Measurements from ENCODE around the gene KRT12. TPM values are rescaled to one million over a fixed set of nuclear protein-coding genes. Genes with fewer than 3 reads are reported as not detected.

Gene KRT12
- total RNA-seq, 1 experiment from 2014 or later = 2.7 TPM

DNA sequence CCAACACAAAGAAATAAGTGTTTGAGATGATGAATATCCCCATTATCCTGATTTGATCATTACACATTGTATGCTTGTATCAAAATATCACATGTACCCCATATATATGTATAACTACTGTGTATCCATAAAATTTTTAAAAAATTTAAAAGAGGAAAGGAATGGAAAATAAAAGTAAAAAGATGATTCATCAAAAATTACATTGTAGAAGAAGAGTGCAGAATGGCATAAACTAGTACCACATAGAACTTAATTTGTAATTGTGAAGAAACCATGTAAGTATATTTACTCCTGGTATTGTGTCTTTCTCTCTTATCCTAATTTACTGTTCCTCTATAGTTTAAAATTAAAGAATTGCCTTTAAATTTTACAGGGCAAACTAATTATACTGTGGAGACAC, 33.1 kb downstream of the KRT12 start:
- no peak for DNase-seq
- Mint-ChIP-seq H3K27me3 (ENCODE audit: unreplicated experiment) (no peaks in the 10 kb centered on the region), H3K27ac (ENCODE audit: unreplicated experiment) (no peak overlapping the region), H3K9me3 (ENCODE audit: low read depth, unreplicated experiment) (peaks cover 3% of the 10 kb centered on the region), H3K4me3 (ENCODE audit: low read depth, unreplicated experiment) (no peak overlapping the region), H3K36me3 (ENCODE audit: insufficient read depth, unreplicated experiment) (peaks cover 5% of the 10 kb centered on the region), H3K4me1 (ENCODE audit: low read depth, unreplicated experiment) (no peaks in the 10 kb centered on the region)
- intact Hi-C loops (cut with micrococcal nuclease; ENCODE audit: unreplicated experiment) = no loop called here
- CTCF ChIA-PET = interaction anchor here (1.5 to 2.1 kb wide), 3 partner anchors 9 to 15 kb away, joined by 3 to 5 read pairs (median 4); no protein-coding TSS in a partner anchor
- no TSS peak for BruUV-seq (replicated peaks)
- no peak for TF ChIP-seq CTCF (IDR thresholded peaks at IDR 0.05; ENCODE audit: unreplicated experiment)

DNA sequence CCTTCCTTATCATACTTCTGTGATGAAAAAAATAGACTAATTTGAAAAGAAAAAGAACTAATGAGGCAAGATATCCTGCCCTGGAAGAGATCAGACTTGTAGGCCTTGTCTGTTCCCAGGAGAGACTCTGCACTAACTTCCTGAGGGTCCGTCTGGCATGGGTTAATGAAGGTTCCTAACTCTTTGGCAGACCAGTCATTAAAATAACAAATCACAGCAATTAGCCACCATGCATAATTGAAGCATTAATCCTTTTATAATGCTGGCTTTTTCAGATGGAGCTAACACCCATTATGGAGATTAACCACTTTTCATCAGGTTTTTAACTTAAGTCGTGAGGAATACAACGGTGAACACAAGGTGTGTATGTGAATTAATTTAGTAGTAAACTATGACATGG, 34.2 kb downstream of the KRT12 start:
- CTCF ChIA-PET = interaction anchor here (0.7 to 2.1 kb wide), 13 partner anchors 8 to 1195 kb away, joined by 3 to 8 read pairs (median 3); no protein-coding TSS in a partner anchor
- Mint-ChIP-seq H3K27ac (ENCODE audit: unreplicated experiment) (no peak overlapping the region), H3K9me3 (ENCODE audit: low read depth, unreplicated experiment) (peaks cover 3% of the 10 kb centered on the region), H3K4me3 (ENCODE audit: low read depth, unreplicated experiment) (no peak overlapping the region), H3K4me1 (ENCODE audit: low read depth, unreplicated experiment) (no peaks in the 10 kb centered on the region), H3K27me3 (ENCODE audit: unreplicated experiment) (no peaks in the 10 kb centered on the region), H3K36me3 (ENCODE audit: insufficient read depth, unreplicated experiment) (peaks cover 5% of the 10 kb centered on the region)
- no peak for DNase-seq
- intact Hi-C loops (cut with micrococcal nuclease; ENCODE audit: unreplicated experiment) = no loop called here
- no TSS peak for BruUV-seq (replicated peaks)
- no peak for TF ChIP-seq CTCF (IDR thresholded peaks at IDR 0.05; ENCODE audit: unreplicated experiment)

DNA sequence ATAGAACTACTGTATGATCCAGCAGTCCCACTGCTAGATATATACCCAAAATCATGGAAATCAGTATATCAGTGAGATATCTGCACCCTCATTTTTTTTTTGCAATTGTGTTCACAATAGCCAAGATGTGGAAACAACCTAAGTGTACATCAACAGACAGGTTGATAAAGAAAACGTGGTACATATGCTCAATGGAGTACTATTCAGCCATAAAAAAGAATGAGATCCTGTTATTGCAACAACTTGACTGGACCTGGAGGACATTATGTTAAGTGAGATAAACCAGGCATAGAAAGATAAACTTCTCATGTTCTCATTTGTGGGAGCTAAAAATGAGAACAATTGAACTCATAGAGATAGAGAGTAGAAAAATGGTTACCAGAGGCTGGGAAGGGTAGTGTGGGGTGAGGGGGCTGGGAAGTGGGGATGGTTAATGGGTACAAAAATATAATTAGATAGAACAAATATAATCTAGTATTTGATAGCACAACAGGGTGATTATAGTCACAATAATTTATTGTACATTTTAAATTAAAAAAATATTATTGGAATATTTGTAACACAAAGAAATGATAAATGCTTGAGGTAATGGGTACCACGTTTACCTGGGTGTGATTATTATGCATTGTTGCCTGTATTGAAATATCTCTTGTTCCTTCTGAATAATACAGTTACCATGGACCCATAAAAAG, 36.8 kb downstream of the KRT12 start:
- no peak for TF ChIP-seq CTCF (IDR thresholded peaks at IDR 0.05; ENCODE audit: unreplicated experiment)
- Mint-ChIP-seq H3K27me3 (ENCODE audit: unreplicated experiment) (no peaks in the 10 kb centered on the region), H3K27ac (ENCODE audit: unreplicated experiment) (no peak overlapping the region), H3K9me3 (ENCODE audit: low read depth, unreplicated experiment) (peaks cover 3% of the 10 kb centered on the region), H3K4me3 (ENCODE audit: low read depth, unreplicated experiment) (no peak overlapping the region), H3K36me3 (ENCODE audit: insufficient read depth, unreplicated experiment) (no peaks in the 10 kb centered on the region), H3K4me1 (ENCODE audit: low read depth, unreplicated experiment) (peaks cover 8% of the 10 kb centered on the region)
- intact Hi-C loops (cut with micrococcal nuclease; ENCODE audit: unreplicated experiment) = no loop called here
- no TSS peak for BruUV-seq (replicated peaks)
- CTCF ChIA-PET = interaction anchor here (0.6 to 1.2 kb wide), 4 partner anchors 10 to 1217 kb away, joined by 3 to 5 read pairs (median 3); no protein-coding TSS in a partner anchor
- no peak for DNase-seq

DNA sequence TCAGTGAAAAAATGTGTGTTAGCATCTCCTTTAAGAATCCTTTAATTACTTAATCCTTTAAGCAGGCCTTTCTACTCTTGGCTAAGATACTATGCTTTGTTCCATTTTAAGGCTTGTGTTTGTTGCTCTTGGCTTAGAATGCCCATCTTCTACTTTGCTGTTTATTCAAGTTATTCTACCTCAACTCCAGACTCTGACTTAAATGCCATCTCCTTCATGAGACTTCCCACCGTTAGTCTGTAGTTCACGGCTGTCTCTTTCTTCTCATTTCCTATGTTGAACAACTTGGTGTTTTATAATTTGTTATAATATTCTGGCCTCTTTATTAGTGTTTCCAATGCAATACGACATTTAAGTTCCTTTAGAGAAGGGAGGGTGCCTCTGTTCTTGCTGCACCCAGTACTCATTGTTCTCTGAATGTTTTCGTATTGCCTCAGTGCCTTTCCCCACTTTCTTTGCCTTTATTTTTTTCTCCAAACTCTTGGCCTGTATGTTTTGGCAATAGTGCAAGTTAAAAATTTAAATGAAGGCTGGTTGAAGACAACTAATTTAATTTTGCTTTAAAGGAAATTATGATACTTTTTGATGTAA, 38.5 kb downstream of the KRT12 start:
- DNase-seq = no peak
- Mint-ChIP-seq H3K27me3 (ENCODE audit: unreplicated experiment) (no peaks in the 10 kb centered on the region), H3K36me3 (ENCODE audit: insufficient read depth, unreplicated experiment) (no peaks in the 10 kb centered on the region), H3K4me3 (ENCODE audit: low read depth, unreplicated experiment) (no peak overlapping the region), H3K4me1 (ENCODE audit: low read depth, unreplicated experiment) (peaks cover 8% of the 10 kb centered on the region), H3K27ac (ENCODE audit: unreplicated experiment) (no peak overlapping the region), H3K9me3 (ENCODE audit: low read depth, unreplicated experiment) (peaks cover 3% of the 10 kb centered on the region)
- CTCF ChIA-PET = interaction anchor here (0.9 to 1.8 kb wide), 4 partner anchors 11 to 22 kb away, joined by 3 to 4 read pairs (median 3); no protein-coding TSS in a partner anchor
- intact Hi-C loops (cut with micrococcal nuclease; ENCODE audit: unreplicated experiment) = loop anchor here (1.0 kb wide), 1 partner anchor 9 kb away; no protein-coding TSS in a partner anchor
- no TSS peak for BruUV-seq (replicated peaks)
- no peak for TF ChIP-seq CTCF (IDR thresholded peaks at IDR 0.05; ENCODE audit: unreplicated experiment)

Data from Calu3 (cell line).